Posterior cingulate gyrus (tissue), 11 donors: ENCODE data around the gene BMP6.
"Not testable (repeated sequence)": the region's sequence is repeated elsewhere in the genome, so short reads cannot be mapped to it uniquely, and the experiment has no call there.

Experiments used
- DNase-seq, 10 donors: peaks; one replicate each; pipeline versions ENCODE4 v3.0.0 to v3.0.0-alpha.2; 2020 to 2021; ENCODE audit warnings: mixed read lengths in 3 of 10
- intact Hi-C: fragments of 100-400 bp; cut with DNase I; formaldehyde crosslinking; loops from one replicate; pipeline ENCODE4 v1.15.1; 2023

Gene BMP6

GRCh38 chr6:7878401-7878964, 152.6 kb downstream of the BMP6 start:
- intact Hi-C loops, result no loop called here
- DNase-seq, result peak in 1 of 10 donors; percentile 55

GRCh38 chr6:7879043-7879442, 153.1 kb downstream of the BMP6 start:
- DNase-seq, result peak in 1 of 10 donors; percentile 57
- intact Hi-C loops, result no loop called here

- peak in 1 of 10 donors; percentile 52 for DNase-seq
- intact Hi-C loops, result no loop called here
Observed at GRCh38 chr6:7879579-7879978, 153.7 kb downstream of the BMP6 start.

GRCh38 chr6:7879980-7880717, 154.2 kb downstream of the BMP6 start:
- peak in 1 of 10 donors; percentile 39 for DNase-seq
- intact Hi-C loops, result no loop called here

GRCh38 chr6:7880718-7881107, 154.8 kb downstream of the BMP6 start:
- DNase-seq, result peak in 1 of 10 donors; percentile 54
- intact Hi-C loops, result no loop called here

- intact Hi-C loops, result no loop called here
- no peak for DNase-seq
Observed at GRCh38 chr6:7881765-7882500, 156.0 kb downstream of the BMP6 start.

- intact Hi-C loops, result no loop called here
- peak in 1 of 10 donors; percentile 41 for DNase-seq
Observed at GRCh38 chr6:7882505-7883257, 156.8 kb downstream of the BMP6 start.

- DNase-seq, result no peak
- intact Hi-C loops, result no loop called here
Observed at GRCh38 chr6:7883381-7883780, 157.5 kb downstream of the BMP6 start.

GRCh38 chr6:7886132-7886531, 160.2 kb downstream of the BMP6 start:
- intact Hi-C loops, result no loop called here
- peak in 1 of 10 donors; percentile 49 for DNase-seq

- intact Hi-C loops, result no loop called here
- DNase-seq, result peak in 1 of 10 donors; percentile 79
Observed at GRCh38 chr6:7887278-7887991, 161.5 kb downstream of the BMP6 start.

GRCh38 chr6:7888587-7889357, 162.9 kb downstream of the BMP6 start:
- peak in 1 of 10 donors; percentile 62 for DNase-seq
- intact Hi-C loops, result no loop called here

- intact Hi-C loops, result no loop called here
- no peak for DNase-seq
Observed at GRCh38 chr6:7891078-7891872, 165.4 kb downstream of the BMP6 start.

GRCh38 chr6:7892367-7892766, 166.5 kb downstream of the BMP6 start:
- intact Hi-C loops, DNase-seq: not testable (repeated sequence)

GRCh38 chr6:7893342-7893741, 167.4 kb downstream of the BMP6 start:
- intact Hi-C loops, result no loop called here

GRCh38 chr6:7894262-7895124, 168.6 kb downstream of the BMP6 start:
- DNase-seq, result no peak
- intact Hi-C loops, result loop anchor here (5.0 kb wide), 1 partner anchor 98 kb away; no protein-coding TSS in a partner anchor

More at GRCh38 chr6:7893342-7893741, 167.4 kb downstream of the BMP6 start:
- no peak for DNase-seq

- DNase-seq, result peak in 1 of 10 donors; percentile 44
- intact Hi-C loops, result loop anchor here (5.0 kb wide), 1 partner anchor 97 kb away; no protein-coding TSS in a partner anchor
Observed at GRCh38 chr6:7895125-7895423, 169.2 kb downstream of the BMP6 start.

- intact Hi-C loops, result loop anchor here (5.0 kb wide), 1 partner anchor 96 kb away; no protein-coding TSS in a partner anchor
Observed at GRCh38 chr6:7896465-7896987, 170.6 kb downstream of the BMP6 start.

More at GRCh38 chr6:7896465-7896987, 170.6 kb downstream of the BMP6 start:
- DNase-seq, result no peak
